ENCODE data around the gene ICE2.

The ICE2 gene

GRCh38 chr15:60511351-60512031 is 32.5 kb upstream of the ICE2 start:
- ATAC-seq: no peak
- TF ChIP-seq TOX (CRISPR knock-in tag; IDR thresholded peaks at IDR 0.05; ENCODE audit: borderline replicate concordance) (no peak), BACH2 (CRISPR knock-in tag; IDR thresholded peaks at IDR 0.05; ENCODE audit: borderline replicate concordance) (no peak), CREB5 (CRISPR knock-in tag; IDR thresholded peaks at IDR 0.05; ENCODE audit: low read depth) (no peak), ZFP3 (CRISPR knock-in tag; IDR thresholded peaks at IDR 0.05) (no peak), PPARA (CRISPR knock-in tag; IDR thresholded peaks at IDR 0.05; ENCODE audit: borderline replicate concordance) (no peak), TSHZ2 (CRISPR knock-in tag; IDR thresholded peaks at IDR 0.05) (no peak), ZNF565 (CRISPR knock-in tag; conservative IDR thresholded peaks at IDR 0.05; ENCODE audit: low read depth) (no peak), RARB (CRISPR knock-in tag; IDR thresholded peaks at IDR 0.05) (no peak)

GRCh38 chr15:60510006-60510405 is 31.1 kb upstream of the ICE2 start:
- no peak for ATAC-seq
- TF ChIP-seq ZFP3 (CRISPR knock-in tag; IDR thresholded peaks at IDR 0.05) (no peak), TCF4 (CRISPR knock-in tag; IDR thresholded peaks at IDR 0.05; ENCODE audit: borderline replicate concordance) (no peak), BACH2 (CRISPR knock-in tag; IDR thresholded peaks at IDR 0.05; ENCODE audit: borderline replicate concordance) (no peak), CREB5 (CRISPR knock-in tag; IDR thresholded peaks at IDR 0.05; ENCODE audit: low read depth) (no peak), ZNF8 (CRISPR knock-in tag; IDR thresholded peaks at IDR 0.05) (no peak), SNAI2 (CRISPR knock-in tag; IDR thresholded peaks at IDR 0.05) (no peak), CSDC2 (CRISPR knock-in tag; IDR thresholded peaks at IDR 0.05) (no peak), OSR1 (CRISPR knock-in tag; IDR thresholded peaks at IDR 0.05) (no peak), ZNF565 (CRISPR knock-in tag; conservative IDR thresholded peaks at IDR 0.05; ENCODE audit: low read depth) (no peak), CSRNP3 (CRISPR knock-in tag; IDR thresholded peaks at IDR 0.05) (no peak), ESRRG (CRISPR knock-in tag; IDR thresholded peaks at IDR 0.05) (no peak), ZC3H10 (CRISPR knock-in tag; IDR thresholded peaks at IDR 0.05) (no peak), ISL1 (CRISPR knock-in tag; IDR thresholded peaks at IDR 0.05) (no peak)

- ATAC-seq: no peak
- TF ChIP-seq TSHZ2 (CRISPR knock-in tag; IDR thresholded peaks at IDR 0.05) (no peak), ARNTL (CRISPR knock-in tag; IDR thresholded peaks at IDR 0.05; ENCODE audit: borderline replicate concordance, low read depth) (no peak), ISL1 (CRISPR knock-in tag; IDR thresholded peaks at IDR 0.05) (no peak), CSDC2 (CRISPR knock-in tag; IDR thresholded peaks at IDR 0.05) (no peak), ZFP30 (CRISPR knock-in tag; IDR thresholded peaks at IDR 0.05) (no peak)
These were observed 30.5 kb upstream of the ICE2 start for GRCh38 chr15:60509470-60509869.
